Measurements from ENCODE around the gene PARP9. TPM values are rescaled to one million over a fixed set of nuclear protein-coding genes. Genes with fewer than 3 reads are reported as not detected.

Gene PARP9
- total and polyA plus RNA-seq, 2 of the 8 experiments (the other 6 are each of a cell fraction or from before 2014, with no cell fraction given) = 3.7 to 4.5 TPM

- TF ChIP-seq, protein P1, sequence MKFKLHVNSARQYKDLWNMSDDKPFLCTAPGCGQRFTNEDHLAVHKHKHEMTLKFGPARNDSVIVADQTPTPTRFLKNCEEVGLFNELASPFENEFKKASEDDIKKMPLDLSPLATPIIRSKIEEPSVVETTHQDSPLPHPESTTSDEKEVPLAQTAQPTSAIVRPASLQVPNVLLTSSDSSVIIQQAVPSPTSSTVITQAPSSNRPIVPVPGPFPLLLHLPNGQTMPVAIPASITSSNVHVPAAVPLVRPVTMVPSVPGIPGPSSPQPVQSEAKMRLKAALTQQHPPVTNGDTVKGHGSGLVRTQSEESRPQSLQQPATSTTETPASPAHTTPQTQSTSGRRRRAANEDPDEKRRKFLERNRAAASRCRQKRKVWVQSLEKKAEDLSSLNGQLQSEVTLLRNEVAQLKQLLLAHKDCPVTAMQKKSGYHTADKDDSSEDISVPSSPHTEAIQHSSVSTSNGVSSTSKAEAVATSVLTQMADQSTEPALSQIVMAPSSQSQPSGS (IDR thresholded peaks at IDR 0.05; ENCODE audit: low read length) = no peak
- TF ChIP-seq CHD7 (IDR thresholded peaks at IDR 0.05; ENCODE audit: insufficient replicate concordance, low read length) (no peak), SP2 (IDR thresholded peaks at IDR 0.05; ENCODE audit: low read length) (no peak), NANOG (IDR thresholded peaks at IDR 0.05; ENCODE audit: insufficient read depth, low read depth, low read length, poor library complexity, severe bottlenecking) (no peak)
Measured at GRCh38 chr3:122481390-122481789, 82.7 kb downstream of the PARP9 start (continued).
